Measurements from ENCODE around the gene GRIK3. TPM values are rescaled to one million over a fixed set of nuclear protein-coding genes. Genes with fewer than 3 reads are reported as not detected.

GRIK3 gene
- total RNA-seq, 1 experiment from 2014 or later = 5.5 TPM

GRCh38 chr1:37018510-37018909, 15.8 kb downstream of the GRIK3 start:
- peaks cover 11% of the 10 kb centered on the region for H3K4me1 Mint-ChIP-seq
- H3K27me3 Mint-ChIP-seq (ENCODE audit: low read depth) = 0 out of 2 replicates have a peak, but pooled peaks cover 4% of the 10 kb centered on the region
- H3K36me3 Mint-ChIP-seq = no peaks in the 10 kb centered on the region
- ChIA-PET POLR2A (no interaction called here), CTCF (interaction anchor here (2.0 kb wide), 1 partner anchor 502 kb away, joined by 5 read pairs; no protein-coding TSS in a partner anchor)
- H3K9me3 Mint-ChIP-seq = peaks cover 9% of the 10 kb centered on the region; the same call in 1 of the 2 replicates
- ATAC-seq (no peak), DNase-seq (ENCODE audit: low spot score) (no peak)
- H3K4me3 Mint-ChIP-seq = no peak overlapping the region
- H3K27ac Mint-ChIP-seq = no peak overlapping the region
- TF ChIP-seq MLX (CRISPR knock-in tag; IDR thresholded peaks at IDR 0.05) = no peak
- TF ChIP-seq ZNF532 (CRISPR knock-in tag; IDR thresholded peaks at IDR 0.05; ENCODE audit: borderline replicate concordance) = no peak
- TF ChIP-seq IRF1 (CRISPR knock-in tag; IDR thresholded peaks at IDR 0.05) = no peak
- TF ChIP-seq PRRX2 (CRISPR knock-in tag; IDR thresholded peaks at IDR 0.05) = no peak
- no peak for TF ChIP-seq GTF2I (CRISPR knock-in tag; conservative IDR thresholded peaks at IDR 0.05)
- TF ChIP-seq TP53 (CRISPR knock-in tag; IDR thresholded peaks at IDR 0.05) = no peak
- TF ChIP-seq ARID4B (CRISPR knock-in tag; IDR thresholded peaks at IDR 0.05; ENCODE audit: borderline replicate concordance) = no peak
- TF ChIP-seq ZBTB43 (CRISPR knock-in tag; IDR thresholded peaks at IDR 0.05) = no peak
- TF ChIP-seq ZBTB21 (CRISPR knock-in tag; IDR thresholded peaks at IDR 0.05; ENCODE audit: borderline replicate concordance) = no peak
- no peak for TF ChIP-seq PRDM15 (CRISPR knock-in tag; IDR thresholded peaks at IDR 0.05)

All from WTC11 (cell line).